Measurements from ENCODE around the gene ELP5. TPM values are rescaled to one million over a fixed set of nuclear protein-coding genes. Genes with fewer than 3 reads are reported as not detected.
A peak's percentile ranks its signal among the peaks of the same experiment; 100 is the strongest.

ELP5 gene
- polyA plus RNA-seq, 3 donors = 36.1 to 49.5 (median 44.1) TPM

DNA sequence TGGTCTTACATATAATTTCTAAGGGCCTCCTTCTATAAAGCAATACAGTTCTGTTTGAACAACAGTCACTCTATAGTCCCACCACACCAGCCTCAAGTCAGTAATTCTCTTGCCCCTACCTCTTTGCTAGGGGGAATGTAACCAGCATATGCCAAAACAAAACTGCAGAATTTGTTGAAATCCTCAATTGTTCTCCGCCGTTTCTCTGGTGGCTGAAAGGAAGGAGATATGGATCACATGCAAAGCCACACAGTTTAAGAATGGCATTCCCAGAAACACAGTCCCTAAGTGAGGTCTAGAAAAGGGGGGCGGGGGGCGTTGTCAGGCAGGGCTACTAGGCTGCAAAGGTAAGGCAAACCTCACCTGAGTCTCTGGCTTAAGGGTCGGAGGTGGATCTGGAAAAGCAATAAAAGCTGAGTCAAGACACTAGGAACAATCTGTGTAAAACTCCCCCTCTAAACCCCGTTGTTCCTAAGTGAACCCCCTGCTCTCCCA, 14.7 kb upstream of the ELP5 start:
- WGBS (ENCODE audit: insufficient coverage) = 33% methylated on average over 3 of the region's 6 CpGs
- peak overlapping the region; percentile 65 to 100 (median 98) for H3K4me3 ChIP-seq (replicated peaks in 1 of 3; ENCODE audit: low read depth in 2 of 3, low read length in 3 of 3)
- H3K9me3 Mint-ChIP-seq = peaks cover 0 to 3% (median 0%) of the 10 kb centered on the region in 7 donors
- peak overlapping the region; percentile 13 for H2AFZ ChIP-seq (ENCODE audit: insufficient read depth, low read depth, low read length, poor library complexity, severe bottlenecking)
- intact Hi-C loops (cut with micrococcal nuclease) = loop anchor here (2.0 to 10.0 kb wide), 3 partner anchors 17 to 247 kb away; partner anchors contain the start of genes EIF5A (in 2 of the 2), POLR2A (in 1 of the 2) and SLC35G6 (in 1 of the 2)
- H3K36me3 ChIP-seq (replicated peaks in 1 of 2; ENCODE audit: control insufficient read depth in 1 of 2, insufficient read depth in 2 of 2, low read length in 2 of 2) = peaks cover 21 to 26% of the 10 kb centered on the region in 2 donors
- H3K4me1 Mint-ChIP-seq = peaks cover 63% of the 10 kb centered on the region
- H3K4me1 ChIP-seq (ENCODE audit: control insufficient read depth in 1 of 2, insufficient read depth in 2 of 2, low read length in 2 of 2) = peaks cover 64 to 71% of the 10 kb centered on the region in 2 donors
- H3K27ac ChIP-seq (ENCODE audit: low read depth in 1 of 2, low read length in 2 of 2) = peak overlapping the region; percentile 21 to 25
- DNase-seq = no peak
- peaks cover 45% of the 10 kb centered on the region for H4K20me1 ChIP-seq (ENCODE audit: insufficient read depth, low read length)
- H3K4me2 ChIP-seq (replicated peaks; ENCODE audit: extremely low read depth, low read length, poor library complexity, severe bottlenecking) = peak overlapping the region; percentile 100
- H3K79me2 ChIP-seq (ENCODE audit: insufficient read depth, low read length) = peaks cover 77% of the 10 kb centered on the region
- peak overlapping the region; percentile 96 to 98 for H3K4me3 Mint-ChIP-seq
- peak overlapping the region; percentile 61 for H3K9ac ChIP-seq (ENCODE audit: insufficient read depth, low read length, poor library complexity, severe bottlenecking)
- no peaks in the 10 kb centered on the region for H3K27me3 ChIP-seq (ENCODE audit: control insufficient read depth in 2 of 2, insufficient read depth in 2 of 2, low read length in 2 of 2)
- TF ChIP-seq CTCF (IDR thresholded peaks at IDR 0.05) = no peak
- H3K27ac Mint-ChIP-seq = peak overlapping the region; percentile 25 to 97 (median 76)
- peaks cover 36 to 45% of the 10 kb centered on the region in 2 donors for H3K36me3 Mint-ChIP-seq
- peaks cover 0 to 5% (median 0%) of the 10 kb centered on the region in 3 donors for H3K27me3 Mint-ChIP-seq (ENCODE audit: low read depth in 3 of 3)
- H3K9me3 ChIP-seq (replicated peaks in 1 of 2; ENCODE audit: control insufficient read depth in 1 of 2, insufficient read depth in 1 of 2, low read length in 2 of 2) = no peaks in the 10 kb centered on the region

- peak overlapping the region; percentile 65 to 100 (median 98) for H3K4me3 ChIP-seq (replicated peaks in 1 of 3; ENCODE audit: low read depth in 2 of 3, low read length in 3 of 3)
- H3K4me2 ChIP-seq (replicated peaks; ENCODE audit: extremely low read depth, low read length, poor library complexity, severe bottlenecking) = peak overlapping the region; percentile 100
- Mint-ChIP-seq H3K4me3 (peak overlapping the region; percentile 96 to 98), H3K27me3 (ENCODE audit: low read depth in 3 of 3) (peaks cover 0 to 5% (median 0%) of the 10 kb centered on the region in 3 donors), H3K27ac (peak overlapping the region; percentile 69 to 97 (median 76)), H3K4me1 (peaks cover 60% of the 10 kb centered on the region), H3K9me3 (peaks cover 0 to 4% (median 0%) of the 10 kb centered on the region in 7 donors), H3K36me3 (peaks cover 36 to 45% of the 10 kb centered on the region in 2 donors)
- WGBS (ENCODE audit: insufficient coverage) = 0% methylated on average over 36 of the region's 73 CpGs
- peaks cover 59 to 67% of the 10 kb centered on the region in 2 donors for H3K4me1 ChIP-seq (ENCODE audit: control insufficient read depth in 1 of 2, insufficient read depth in 2 of 2, low read length in 2 of 2)
- peaks cover 45% of the 10 kb centered on the region for H4K20me1 ChIP-seq (ENCODE audit: insufficient read depth, low read length)
- H3K27me3 ChIP-seq (ENCODE audit: control insufficient read depth in 2 of 2, insufficient read depth in 2 of 2, low read length in 2 of 2) = no peaks in the 10 kb centered on the region
- H3K36me3 ChIP-seq (replicated peaks in 1 of 2; ENCODE audit: control insufficient read depth in 1 of 2, insufficient read depth in 2 of 2, low read length in 2 of 2) = peaks cover 21 to 26% of the 10 kb centered on the region in 2 donors
- H2AFZ ChIP-seq (ENCODE audit: insufficient read depth, low read depth, low read length, poor library complexity, severe bottlenecking) = peak overlapping the region; percentile 13
- intact Hi-C loops (cut with micrococcal nuclease) = loop anchor here (2.0 to 10.0 kb wide), 3 partner anchors 17 to 247 kb away; partner anchors contain the start of genes EIF5A (in 2 of the 2), POLR2A (in 1 of the 2) and SLC35G6 (in 1 of the 2)
- no peaks in the 10 kb centered on the region for H3K9me3 ChIP-seq (replicated peaks in 1 of 2; ENCODE audit: control insufficient read depth in 1 of 2, insufficient read depth in 1 of 2, low read length in 2 of 2)
- H3K9ac ChIP-seq (ENCODE audit: insufficient read depth, low read length, poor library complexity, severe bottlenecking) = peak overlapping the region; percentile 86
- peaks cover 74% of the 10 kb centered on the region for H3K79me2 ChIP-seq (ENCODE audit: insufficient read depth, low read length)
- peak; percentile 42 to 44 (median 43) for DNase-seq
- TF ChIP-seq CTCF (IDR thresholded peaks at IDR 0.05) = no peak
- H3K27ac ChIP-seq (ENCODE audit: low read depth in 1 of 2, low read length in 2 of 2) = peak overlapping the region; percentile 21 to 64
Observed at GRCh38 chr17:7237761-7238419, 14.1 kb upstream of the ELP5 start.
